Activated CD4-positive, alpha-beta T cell treated with anti-CD3 and anti-CD28 coated beads, Interleukin-2, amount 50 U/mL, for 24 hours (primary cell): ENCODE results near the gene TRIP11.
"Not testable (repeated sequence)": the region's sequence is repeated elsewhere in the genome, so short reads cannot be mapped to it uniquely, and the experiment has no call there.

Experiments used
- DNase-seq, 2 donors: peaks; one replicate each; pipeline ENCODE4 v3.0.0-alpha.2; 2020; ENCODE audit warnings: low read depth in 1 of 2, low spot score in 1 of 2

TRIP11 gene

GRCh38 chr14:92039719-92040430 lies at the start of gene TRIP11:
TRIP11 (minus strand) TSS chr14:92040059; CDS start chr14:92039685, 374 bp downstream.
- peak; percentile 90 to 92 for DNase-seq

- DNase-seq: no peak
Observed at GRCh38 chr14:92088494-92088893, 48.6 kb upstream of the TRIP11 start.

- no peak for DNase-seq
Observed at GRCh38 chr14:92074555-92074954, 34.7 kb upstream of the TRIP11 start.

GRCh38 chr14:92058006-92058917 lies 18.4 kb upstream of the TRIP11 start:
- DNase-seq: no peak

- DNase-seq: no peak
Observed at GRCh38 chr14:92049781-92050180, 9.9 kb upstream of the TRIP11 start.

- not testable (repeated sequence) for DNase-seq
Observed at GRCh38 chr14:92049221-92049620, 9.4 kb upstream of the TRIP11 start.

GRCh38 chr14:92045904-92046303 lies 6.0 kb upstream of the TRIP11 start:
- not testable (repeated sequence) for DNase-seq

- not testable (repeated sequence) for DNase-seq
Observed at GRCh38 chr14:92041766-92042165, 1.9 kb upstream of the TRIP11 start.

GRCh38 chr14:92041203-92041602 lies 1.3 kb upstream of the TRIP11 start:
- DNase-seq: no peak

- no peak for DNase-seq
Observed at GRCh38 chr14:92040431-92041051, 682 bp upstream of the TRIP11 start.

- DNase-seq: peak in 1 of 2 donors; percentile 5
Observed at GRCh38 chr14:92039063-92039718, 668 bp downstream of the TRIP11 start.

- DNase-seq: no peak
Observed at GRCh38 chr14:92037989-92038388, 1.9 kb downstream of the TRIP11 start.

- DNase-seq: no peak
Observed at GRCh38 chr14:92035890-92036289, 4.0 kb downstream of the TRIP11 start.

- DNase-seq: no peak
Observed at GRCh38 chr14:92033906-92034687, 5.8 kb downstream of the TRIP11 start.

- no peak for DNase-seq
Observed at GRCh38 chr14:92033433-92033832, 6.4 kb downstream of the TRIP11 start.

- no peak for DNase-seq
Observed at GRCh38 chr14:92026548-92027190, 13.2 kb downstream of the TRIP11 start.

GRCh38 chr14:92022036-92022435 lies 17.8 kb downstream of the TRIP11 start:
- no peak for DNase-seq

GRCh38 chr14:92021523-92021922 lies 18.3 kb downstream of the TRIP11 start:
- no peak for DNase-seq

GRCh38 chr14:92014040-92014439 lies 25.8 kb downstream of the TRIP11 start:
- no peak for DNase-seq
